ENCODE results near the gene APOBEC3F.

- TF ChIP-seq JUNB (IDR thresholded peaks at IDR 0.05) (no peak; the same call in 1 of the 2 replicates), POLR2A (IDR thresholded peaks at IDR 0.05; ENCODE audit: low read depth, low read length) (no peak), CTCF (IDR thresholded peaks at IDR 0.05 in 2 of 3, conservative IDR thresholded peaks at IDR 0.05 in 1 of 3; ENCODE audit: control insufficient read depth in 2 of 3, extremely low read depth in 1 of 3, insufficient read depth in 1 of 3, low read depth in 3 of 3, low read length in 3 of 3) (peak; percentile 17 to 43 (median 37); a peak in 3 of 6 replicates), EZH2 (IDR thresholded peaks at IDR 0.05; ENCODE audit: borderline replicate concordance, control insufficient read depth, low read depth, low read length) (no peak), SUZ12 (IDR thresholded peaks at IDR 0.05; ENCODE audit: unreplicated experiment) (no peak), POLR2AphosphoS5 (IDR thresholded peaks at IDR 0.05; ENCODE audit: low read length) (no peak), NR2C2 (IDR thresholded peaks at IDR 0.05; ENCODE audit: borderline replicate concordance, control insufficient read depth, insufficient read length, low read depth) (no peak), NR2C1 (IDR thresholded peaks at IDR 0.05) (no peak), BRCA1 (IDR thresholded peaks at IDR 0.05; ENCODE audit: low read depth, low read length) (no peak)
- TF ChIP-seq, protein P1, sequence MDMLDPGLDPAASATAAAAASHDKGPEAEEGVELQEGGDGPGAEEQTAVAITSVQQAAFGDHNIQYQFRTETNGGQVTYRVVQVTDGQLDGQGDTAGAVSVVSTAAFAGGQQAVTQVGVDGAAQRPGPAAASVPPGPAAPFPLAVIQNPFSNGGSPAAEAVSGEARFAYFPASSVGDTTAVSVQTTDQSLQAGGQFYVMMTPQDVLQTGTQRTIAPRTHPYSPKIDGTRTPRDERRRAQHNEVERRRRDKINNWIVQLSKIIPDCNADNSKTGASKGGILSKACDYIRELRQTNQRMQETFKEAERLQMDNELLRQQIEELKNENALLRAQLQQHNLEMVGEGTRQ (IDR thresholded peaks at IDR 0.05; ENCODE audit: borderline replicate concordance, low read depth, low read length) = no peak
- TF ChIP-seq, protein P2, sequence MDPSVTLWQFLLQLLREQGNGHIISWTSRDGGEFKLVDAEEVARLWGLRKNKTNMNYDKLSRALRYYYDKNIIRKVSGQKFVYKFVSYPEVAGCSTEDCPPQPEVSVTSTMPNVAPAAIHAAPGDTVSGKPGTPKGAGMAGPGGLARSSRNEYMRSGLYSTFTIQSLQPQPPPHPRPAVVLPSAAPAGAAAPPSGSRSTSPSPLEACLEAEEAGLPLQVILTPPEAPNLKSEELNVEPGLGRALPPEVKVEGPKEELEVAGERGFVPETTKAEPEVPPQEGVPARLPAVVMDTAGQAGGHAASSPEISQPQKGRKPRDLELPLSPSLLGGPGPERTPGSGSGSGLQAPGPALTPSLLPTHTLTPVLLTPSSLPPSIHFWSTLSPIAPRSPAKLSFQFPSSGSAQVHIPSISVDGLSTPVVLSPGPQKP (IDR thresholded peaks at IDR 0.05; ENCODE audit: low read depth, low read length) = no peak
These were observed 27.5 kb downstream of the APOBEC3F start for GRCh38 chr22:39068033-39068785.
